Suprapubic skin (tissue), 4 donors: ENCODE data around the gene TRIM50. TPM values are rescaled to one million over a fixed set of nuclear protein-coding genes. Genes with fewer than 3 reads are reported as not detected.

Experiments
- DNase-seq, 2 donors: peaks; one replicate each; pipeline ENCODE4 v3.0.0-alpha.2; 2019; ENCODE audit warnings: low spot score in 2 of 2
- H3K27ac ChIP-seq: fragments of 200-600 bp; sonication (generic); one replicate; pipeline ENCODE4 v1.5.1; 2019
- H3K27me3 ChIP-seq: fragments of 200-600 bp; sonication (generic); one replicate; pipeline ENCODE4 v1.5.1; 2019
- H3K36me3 ChIP-seq: fragments of 200-600 bp; sonication (generic); one replicate; pipeline ENCODE4 v1.5.1; 2019
- H3K4me1 ChIP-seq: fragments of 200-600 bp; sonication (generic); one replicate; pipeline ENCODE4 v1.5.1; 2019
- H3K4me3 ChIP-seq: fragments of 200-600 bp; sonication (generic); one replicate; pipeline ENCODE4 v1.5.1; 2019; ENCODE audit warnings: mild to moderate bottlenecking
- H3K9me3 ChIP-seq: fragments of 200-600 bp; sonication (generic); one replicate; pipeline ENCODE4 v1.5.1; 2019
- CTCF ChIP-seq, 2 donors: fragments of 200-600 bp in 1 of 2; fragments of 450-650 bp in 1 of 2; sonication (generic) in 1 of 2; IDR thresholded peaks; one replicate each; pipeline ENCODE4 v1.5.1; 2016 to 2019; ENCODE audit warnings: antibody characterized with exemption in 2 of 2, mild to moderate bottlenecking in 1 of 2, moderate library complexity in 1 of 2
- EP300 ChIP-seq: sonication (generic); formaldehyde crosslinking; IDR thresholded peaks from one replicate; pipeline ENCODE4 v1.6.1; 2017; ENCODE audit warnings: antibody characterized with exemption
- POLR2A ChIP-seq, 2 donors: fragments of 450-650 bp; IDR thresholded peaks; one replicate each; pipeline ENCODE4 v1.6.1; 2017; ENCODE audit warnings: antibody characterized with exemption in 2 of 2, mild to moderate bottlenecking in 2 of 2, moderate library complexity in 2 of 2
- POLR2AphosphoS5 ChIP-seq, 3 donors: sonication (generic); formaldehyde crosslinking; IDR thresholded peaks; one replicate each; pipeline ENCODE4 v1.6.1; 2017; ENCODE audit warnings: antibody characterized with exemption in 3 of 3
- WGBS: methylation state at CpG from one replicate; pipeline ENCODE4 v1.1.5; 2018; 5-methylcytosine and 5-hydroxymethylcytosine counted together
- total RNA-seq, 4 donors: library from RNA; depleted of rRNA; stranded (reverse); fragments of >200 nt; gene quantifications; one replicate each; pipeline ENCODE4 v1.1.0, GENCODE V29; 2016

Gene TRIM50
- total RNA-seq, 4 donors from 2014 or later = 0.30 TPM; not detected in 3

DNA sequence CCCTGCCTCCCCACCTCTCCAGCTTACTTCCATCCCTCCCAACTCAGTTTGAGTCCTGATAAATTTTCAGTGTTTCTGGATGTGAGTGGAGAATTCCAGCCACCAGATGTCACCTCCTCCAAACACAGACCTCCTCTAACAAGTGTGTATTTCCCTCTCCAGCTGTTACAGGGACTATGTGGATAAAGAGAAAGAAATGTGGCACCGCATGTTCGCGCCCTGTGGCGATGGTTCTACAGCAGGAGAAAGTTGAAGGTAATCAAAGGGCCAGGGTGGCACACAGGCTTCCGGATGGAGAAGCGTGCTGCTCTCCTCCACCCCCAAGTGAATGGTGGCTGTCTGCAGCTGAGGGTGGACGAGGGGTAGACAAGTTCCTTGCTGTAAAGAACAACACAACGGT is 14.8 kb upstream of the TRIM50 start:
- Histone ChIP-seq H3K4me3 (no peak overlapping the region), H3K36me3 (no peaks in the 10 kb centered on the region), H3K27ac (no peak overlapping the region), H3K9me3 (no peaks in the 10 kb centered on the region), H3K4me1 (peaks cover 5% of the 10 kb centered on the region), H3K27me3 (peaks cover 9% of the 10 kb centered on the region)
- DNase-seq = no peak
- TF ChIP-seq POLR2A (IDR thresholded peaks at IDR 0.05) (no peak), CTCF (IDR thresholded peaks at IDR 0.05) (no peak), POLR2AphosphoS5 (IDR thresholded peaks at IDR 0.05) (no peak), EP300 (no peak)
- 42% methylated on average over 8 of the region's 8 CpGs for WGBS

DNA sequence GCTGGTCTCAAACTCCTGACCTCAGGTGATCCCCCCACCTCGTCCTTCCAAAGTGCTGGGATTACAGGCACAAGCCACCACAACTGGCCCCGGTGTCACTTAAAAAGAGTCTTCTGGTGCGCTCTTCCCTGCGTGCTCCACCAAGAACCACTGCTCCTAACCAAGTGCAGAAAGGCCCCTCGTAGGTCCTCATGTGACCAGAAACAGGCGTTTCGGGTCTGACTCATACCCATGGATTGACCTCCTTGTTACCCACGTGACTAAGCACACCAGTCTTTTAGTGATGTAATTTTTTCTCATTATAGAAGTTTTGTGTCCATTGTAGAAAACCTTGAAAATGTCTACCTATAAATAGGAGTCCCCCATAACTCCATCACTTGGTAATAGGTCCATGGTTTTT is 14.0 kb upstream of the TRIM50 start:
- H3K4me3 ChIP-seq = no peak overlapping the region
- 56% methylated on average over 8 of the region's 8 CpGs for WGBS
- TF ChIP-seq POLR2AphosphoS5 (IDR thresholded peaks at IDR 0.05) = no peak
- TF ChIP-seq CTCF (IDR thresholded peaks at IDR 0.05) = no peak
- TF ChIP-seq POLR2A (IDR thresholded peaks at IDR 0.05) = no peak
- no peak for TF ChIP-seq EP300
- no peak for DNase-seq
- H3K4me1 ChIP-seq = peaks cover 5% of the 10 kb centered on the region
- no peaks in the 10 kb centered on the region for H3K36me3 ChIP-seq
- peaks cover 9% of the 10 kb centered on the region for H3K27me3 ChIP-seq
- no peak overlapping the region for H3K27ac ChIP-seq
- no peaks in the 10 kb centered on the region for H3K9me3 ChIP-seq

GRCh38 chr7:73340514-73340913 is 12.6 kb upstream of the TRIM50 start:
- Histone ChIP-seq H3K27ac (no peak overlapping the region), H3K4me3 (no peak overlapping the region)
- WGBS = 73% methylated on average over 7 of the region's 7 CpGs

GRCh38 chr7:73338321-73338720 is 10.4 kb upstream of the TRIM50 start:
- H3K27ac ChIP-seq = no peak overlapping the region
- H3K4me1 ChIP-seq = peaks cover 5% of the 10 kb centered on the region
- no peak for TF ChIP-seq EP300
- TF ChIP-seq POLR2A (IDR thresholded peaks at IDR 0.05) = no peak
- no peak for TF ChIP-seq POLR2AphosphoS5 (IDR thresholded peaks at IDR 0.05)
- TF ChIP-seq CTCF (IDR thresholded peaks at IDR 0.05) = no peak
- H3K36me3 ChIP-seq = no peaks in the 10 kb centered on the region
- H3K9me3 ChIP-seq = no peaks in the 10 kb centered on the region
- peaks cover 2% of the 10 kb centered on the region for H3K27me3 ChIP-seq
- no peak overlapping the region for H3K4me3 ChIP-seq
- no peak for DNase-seq
- 64% methylated on average over 10 of the region's 10 CpGs for WGBS

More at GRCh38 chr7:73340514-73340913, 12.6 kb upstream of the TRIM50 start:
- H3K9me3 ChIP-seq = no peaks in the 10 kb centered on the region
- peaks cover 2% of the 10 kb centered on the region for H3K27me3 ChIP-seq
- TF ChIP-seq POLR2A (IDR thresholded peaks at IDR 0.05) = no peak
- TF ChIP-seq POLR2AphosphoS5 (IDR thresholded peaks at IDR 0.05) = no peak
- no peak for TF ChIP-seq EP300
- TF ChIP-seq CTCF (IDR thresholded peaks at IDR 0.05) = no peak
- no peaks in the 10 kb centered on the region for H3K36me3 ChIP-seq
- no peak for DNase-seq
- H3K4me1 ChIP-seq = peaks cover 5% of the 10 kb centered on the region

DNA sequence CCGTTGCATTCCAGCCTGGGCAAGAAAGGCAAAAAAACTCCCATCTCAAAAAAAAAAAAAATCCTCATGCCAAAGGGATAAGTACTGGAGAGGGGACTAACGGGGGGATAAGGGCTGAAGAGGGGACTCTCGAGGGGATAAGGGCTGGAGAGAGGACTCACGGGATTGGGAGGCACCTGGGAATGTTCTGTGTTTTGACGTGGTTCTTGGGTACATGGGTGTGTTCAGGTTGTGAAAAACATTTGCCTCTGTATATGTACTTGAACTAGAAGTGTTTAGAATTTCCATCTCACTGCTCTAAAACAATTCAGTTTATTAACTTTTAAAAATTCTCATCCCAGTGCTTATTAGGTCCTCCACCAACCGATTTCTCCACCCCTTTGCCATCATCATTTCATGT is 4.6 kb upstream of the TRIM50 start:
- WGBS = 68% methylated on average over 6 of the region's 6 CpGs

More for the DNA sequence above, 4.6 kb upstream of the TRIM50 start:
- no peak for DNase-seq
- Histone ChIP-seq H3K4me3 (no peak overlapping the region), H3K27ac (no peak overlapping the region), H3K4me1 (no peaks in the 10 kb centered on the region), H3K36me3 (no peaks in the 10 kb centered on the region), H3K9me3 (no peaks in the 10 kb centered on the region), H3K27me3 (no peaks in the 10 kb centered on the region)
- no peak for TF ChIP-seq EP300
- no peak for TF ChIP-seq POLR2A (IDR thresholded peaks at IDR 0.05)
- TF ChIP-seq POLR2AphosphoS5 (IDR thresholded peaks at IDR 0.05) = no peak
- no peak for TF ChIP-seq CTCF (IDR thresholded peaks at IDR 0.05)
